ENCODE data around the gene GCAT.

The GCAT gene

DNA sequence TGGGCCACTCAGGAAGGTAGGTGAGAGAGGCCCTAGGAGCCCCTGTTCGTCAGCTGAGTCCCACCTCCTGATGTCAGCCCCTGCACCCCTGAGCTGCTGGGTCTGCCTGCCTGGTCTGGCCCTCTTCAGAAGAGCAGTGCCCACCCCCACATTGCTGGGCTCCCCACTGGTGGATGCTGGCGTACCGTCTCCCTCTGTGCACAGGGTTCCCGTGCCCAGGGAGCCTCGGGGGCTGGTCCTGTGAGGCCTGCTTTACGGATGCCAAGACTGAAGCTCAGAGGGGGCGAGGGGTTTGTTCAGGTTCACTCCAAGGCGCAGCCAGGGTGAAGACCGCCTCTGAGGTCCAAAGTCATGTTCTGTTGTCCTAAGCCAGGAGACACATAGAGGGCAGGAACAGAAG is 44.7 kb upstream of the GCAT start:
- no peak for DNase-seq (ENCODE audit: extremely low spot score)
- TF ChIP-seq ZNF384 (IDR thresholded peaks at IDR 0.05) = no peak
- TF ChIP-seq NFRKB (IDR thresholded peaks at IDR 0.05) = no peak
- TF ChIP-seq ARNT (IDR thresholded peaks at IDR 0.05) = no peak
- no peak for TF ChIP-seq SUZ12 (IDR thresholded peaks at IDR 0.05)
- TF ChIP-seq BHLHE40 (IDR thresholded peaks at IDR 0.05; ENCODE audit: borderline replicate concordance) = no peak
- no peak for TF ChIP-seq ELF4 (IDR thresholded peaks at IDR 0.05)
- TF ChIP-seq FOXM1 (IDR thresholded peaks at IDR 0.05; ENCODE audit: borderline replicate concordance) = no peak
- no peak for TF ChIP-seq HDGF (IDR thresholded peaks at IDR 0.05; ENCODE audit: borderline replicate concordance)
- no peak for TF ChIP-seq SP1 (IDR thresholded peaks at IDR 0.05)
- TF ChIP-seq CTBP1 (IDR thresholded peaks at IDR 0.05; ENCODE audit: borderline replicate concordance) = no peak
- no peak for TF ChIP-seq FOXK2 (IDR thresholded peaks at IDR 0.05)
- TF ChIP-seq LEF1 (IDR thresholded peaks at IDR 0.05; ENCODE audit: borderline replicate concordance) = no peak
- no peak for TF ChIP-seq FOXA1 (IDR thresholded peaks at IDR 0.05)
- POLR2A ChIA-PET = no interaction called here
- CTCF ChIA-PET = interaction anchor here (0.7 to 1.4 kb wide), 2 partner anchors 19 to 54 kb away, joined by 3 to 5 read pairs; no protein-coding TSS in a partner anchor

DNA sequence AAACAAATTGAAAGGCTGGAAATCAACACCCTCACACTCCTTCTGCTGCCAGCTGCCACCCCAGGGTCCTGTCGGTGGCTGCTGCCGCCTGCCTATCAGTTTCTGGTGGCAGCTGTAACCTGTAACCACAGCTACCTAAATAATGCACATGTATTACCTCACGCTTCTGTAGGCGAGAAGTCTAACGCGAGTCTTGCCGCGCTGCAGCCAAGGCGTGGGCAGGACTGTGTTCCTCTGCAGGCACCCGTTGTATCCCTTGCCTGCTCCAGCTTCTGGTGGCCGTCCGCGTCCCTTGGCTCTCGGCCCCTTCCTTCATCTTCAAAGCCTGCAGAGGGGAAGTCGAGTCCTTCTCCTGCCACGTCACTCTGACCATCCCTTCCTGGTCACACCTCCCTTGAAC is 44.1 kb upstream of the GCAT start:
- ChIA-PET POLR2A (no interaction called here), CTCF (no interaction called here)
- DNase-seq (ENCODE audit: extremely low spot score) = no peak
- TF ChIP-seq SP1 (IDR thresholded peaks at IDR 0.05) = no peak
- no peak for TF ChIP-seq ARNT (IDR thresholded peaks at IDR 0.05)
- TF ChIP-seq LEF1 (IDR thresholded peaks at IDR 0.05; ENCODE audit: borderline replicate concordance) = no peak
- TF ChIP-seq TARDBP (IDR thresholded peaks at IDR 0.05) = no peak
- no peak for TF ChIP-seq PKNOX1 (IDR thresholded peaks at IDR 0.05)

DNA sequence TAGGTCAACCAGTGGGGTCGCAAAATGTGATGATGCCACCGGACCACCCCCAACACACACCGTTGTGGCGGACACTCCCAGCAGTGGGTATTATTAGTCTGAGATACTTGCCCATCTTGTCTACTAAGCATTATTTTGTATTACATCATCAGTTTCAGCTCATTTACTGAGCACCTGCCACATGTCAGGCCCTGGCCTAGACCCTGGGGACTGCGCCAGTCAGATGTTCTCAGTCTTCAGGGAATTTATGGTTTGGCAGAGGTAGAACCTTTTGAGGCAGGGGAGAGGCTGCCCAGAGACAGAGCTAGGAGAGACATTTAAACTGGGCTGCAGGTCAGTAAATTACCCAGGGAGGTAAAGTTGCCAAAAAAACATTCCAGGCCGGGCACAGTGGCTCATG is 43.1 kb upstream of the GCAT start:
- POLR2A ChIA-PET = interaction anchor here (1.2 kb wide), 1 partner anchor 156 kb away, joined by 3 read pairs; the partner anchor contains the start of gene GGA1
- TF ChIP-seq ARNT (IDR thresholded peaks at IDR 0.05) (no peak), BHLHE40 (IDR thresholded peaks at IDR 0.05; ENCODE audit: borderline replicate concordance) (no peak), L3MBTL2 (conservative IDR thresholded peaks at IDR 0.05) (no peak)
- no peak for DNase-seq (ENCODE audit: extremely low spot score)
- CTCF ChIA-PET = no interaction called here

GRCh38 chr22:37765498-37765897 is 42.2 kb upstream of the GCAT start:
- CTCF ChIA-PET = no interaction called here
- TF ChIP-seq PKNOX1 (IDR thresholded peaks at IDR 0.05) (no peak), ZNF384 (IDR thresholded peaks at IDR 0.05) (no peak), FOXK2 (IDR thresholded peaks at IDR 0.05) (no peak), LEF1 (IDR thresholded peaks at IDR 0.05; ENCODE audit: borderline replicate concordance) (no peak), FOXA1 (IDR thresholded peaks at IDR 0.05) (no peak), CTBP1 (IDR thresholded peaks at IDR 0.05; ENCODE audit: borderline replicate concordance) (no peak), ARNT (IDR thresholded peaks at IDR 0.05) (no peak), SP1 (IDR thresholded peaks at IDR 0.05) (no peak), NFRKB (IDR thresholded peaks at IDR 0.05) (no peak), L3MBTL2 (conservative IDR thresholded peaks at IDR 0.05) (no peak), FOXM1 (IDR thresholded peaks at IDR 0.05; ENCODE audit: borderline replicate concordance) (no peak)
- POLR2A ChIA-PET = interaction anchor here (1.2 to 1.3 kb wide), 2 partner anchors 15 to 157 kb away, joined by 3 read pairs; partner anchors contain the start of gene GGA1

GRCh38 chr22:37765953-37766576 is 41.7 kb upstream of the GCAT start:
- DNase-seq (ENCODE audit: extremely low spot score) = no peak
- POLR2A ChIA-PET = interaction anchor here (1.3 kb wide), 1 partner anchor 15 kb away, joined by 3 read pairs; no protein-coding TSS in a partner anchor
- no peak for TF ChIP-seq BHLHE40 (IDR thresholded peaks at IDR 0.05; ENCODE audit: borderline replicate concordance)
- TF ChIP-seq LEF1 (IDR thresholded peaks at IDR 0.05; ENCODE audit: borderline replicate concordance) = no peak
- TF ChIP-seq TARDBP (IDR thresholded peaks at IDR 0.05) = no peak
- CTCF ChIA-PET = no interaction called here

More at GRCh38 chr22:37765498-37765897, 42.2 kb upstream of the GCAT start:
- DNase-seq (ENCODE audit: extremely low spot score) = no peak

- CTCF ChIA-PET = interaction anchor here (0.9 to 1.4 kb wide), 5 partner anchors 9 to 80 kb away, joined by 3 to 5 read pairs (median 3); no protein-coding TSS in a partner anchor
- DNase-seq (ENCODE audit: extremely low spot score) = peak; percentile 58
- TF ChIP-seq FOXA1 (IDR thresholded peaks at IDR 0.05) = no peak
- TF ChIP-seq ZNF384 (IDR thresholded peaks at IDR 0.05) = no peak
- no peak for TF ChIP-seq ELF4 (IDR thresholded peaks at IDR 0.05)
- no peak for TF ChIP-seq ARNT (IDR thresholded peaks at IDR 0.05)
- TF ChIP-seq TARDBP (IDR thresholded peaks at IDR 0.05) = no peak
- no peak for TF ChIP-seq FOXM1 (IDR thresholded peaks at IDR 0.05; ENCODE audit: borderline replicate concordance)
- no peak for TF ChIP-seq BHLHE40 (IDR thresholded peaks at IDR 0.05; ENCODE audit: borderline replicate concordance)
- no peak for TF ChIP-seq FOXK2 (IDR thresholded peaks at IDR 0.05)
- POLR2A ChIA-PET = interaction anchor here (0.6 to 0.9 kb wide), 2 partner anchors 37 to 82 kb away, joined by 3 to 4 read pairs; partner anchors contain the start of gene NOL12
Observed at GRCh38 chr22:37768273-37768672, 39.5 kb upstream of the GCAT start.

GRCh38 chr22:37769056-37769455 is 38.7 kb upstream of the GCAT start:
- ChIA-PET POLR2A (interaction anchor here (0.9 kb wide), 1 partner anchor 34 kb away, joined by 3 read pairs; no protein-coding TSS in a partner anchor), CTCF (interaction anchor here (1.1 to 1.4 kb wide), 3 partner anchors 13 to 81 kb away, joined by 3 read pairs; no protein-coding TSS in a partner anchor)
- no peak for TF ChIP-seq ZNF384 (IDR thresholded peaks at IDR 0.05)
- no peak for TF ChIP-seq L3MBTL2 (conservative IDR thresholded peaks at IDR 0.05)
- no peak for TF ChIP-seq ELF4 (IDR thresholded peaks at IDR 0.05)
- no peak for TF ChIP-seq BHLHE40 (IDR thresholded peaks at IDR 0.05; ENCODE audit: borderline replicate concordance)
- no peak for TF ChIP-seq HDGF (IDR thresholded peaks at IDR 0.05; ENCODE audit: borderline replicate concordance)
- TF ChIP-seq TARDBP (IDR thresholded peaks at IDR 0.05) = no peak
- TF ChIP-seq FOXM1 (IDR thresholded peaks at IDR 0.05; ENCODE audit: borderline replicate concordance) = no peak
- no peak for TF ChIP-seq PKNOX1 (IDR thresholded peaks at IDR 0.05)
- no peak for TF ChIP-seq FOXK2 (IDR thresholded peaks at IDR 0.05)
- no peak for TF ChIP-seq LEF1 (IDR thresholded peaks at IDR 0.05; ENCODE audit: borderline replicate concordance)
- no peak for TF ChIP-seq SP1 (IDR thresholded peaks at IDR 0.05)
- no peak for TF ChIP-seq ARNT (IDR thresholded peaks at IDR 0.05)
- no peak for TF ChIP-seq FOXA1 (IDR thresholded peaks at IDR 0.05)
- TF ChIP-seq NFRKB (IDR thresholded peaks at IDR 0.05) = no peak
- no peak for TF ChIP-seq CTBP1 (IDR thresholded peaks at IDR 0.05; ENCODE audit: borderline replicate concordance)
- no peak for TF ChIP-seq SUZ12 (IDR thresholded peaks at IDR 0.05)
- DNase-seq (ENCODE audit: extremely low spot score) = no peak

Measured in HEK293T (cell line).